Measurements from ENCODE around the gene HINFP. TPM values are rescaled to one million over a fixed set of nuclear protein-coding genes. Genes with fewer than 3 reads are reported as not detected.

HINFP gene
- total RNA-seq, 1 donor from 2014 or later, result 32.8 TPM

DNA sequence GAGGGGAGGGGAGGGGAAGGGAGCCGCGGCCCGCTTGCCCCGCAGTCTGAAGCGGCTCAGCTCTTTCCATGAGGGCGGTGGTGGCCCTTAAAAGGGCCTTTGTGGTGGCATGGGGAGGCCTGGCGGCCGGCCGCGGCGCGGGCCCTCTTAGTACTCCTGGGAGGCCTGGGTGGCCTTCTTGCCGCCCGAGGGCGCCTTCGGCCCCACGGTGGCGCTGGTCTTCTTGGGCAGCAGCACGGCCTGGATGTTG, 26.6 kb upstream of the HINFP start:
- H3K27ac Mint-ChIP-seq, result peak overlapping the region; percentile 94
- no peaks in the 10 kb centered on the region for H3K27me3 Mint-ChIP-seq (ENCODE audit: low read depth)
- peak overlapping the region; percentile 89 for H3K4me3 Mint-ChIP-seq
- DNase-seq (ENCODE audit: low spot score in 2 of 2, unreplicated experiment in 2 of 2), result peak in 1 of 2 experiments; percentile 56
- no peaks in the 10 kb centered on the region for H3K9me3 Mint-ChIP-seq
- H3K4me1 Mint-ChIP-seq, result peaks cover 30% of the 10 kb centered on the region
- peaks cover 20% of the 10 kb centered on the region for H3K36me3 Mint-ChIP-seq
- TF ChIP-seq, protein P1, sequence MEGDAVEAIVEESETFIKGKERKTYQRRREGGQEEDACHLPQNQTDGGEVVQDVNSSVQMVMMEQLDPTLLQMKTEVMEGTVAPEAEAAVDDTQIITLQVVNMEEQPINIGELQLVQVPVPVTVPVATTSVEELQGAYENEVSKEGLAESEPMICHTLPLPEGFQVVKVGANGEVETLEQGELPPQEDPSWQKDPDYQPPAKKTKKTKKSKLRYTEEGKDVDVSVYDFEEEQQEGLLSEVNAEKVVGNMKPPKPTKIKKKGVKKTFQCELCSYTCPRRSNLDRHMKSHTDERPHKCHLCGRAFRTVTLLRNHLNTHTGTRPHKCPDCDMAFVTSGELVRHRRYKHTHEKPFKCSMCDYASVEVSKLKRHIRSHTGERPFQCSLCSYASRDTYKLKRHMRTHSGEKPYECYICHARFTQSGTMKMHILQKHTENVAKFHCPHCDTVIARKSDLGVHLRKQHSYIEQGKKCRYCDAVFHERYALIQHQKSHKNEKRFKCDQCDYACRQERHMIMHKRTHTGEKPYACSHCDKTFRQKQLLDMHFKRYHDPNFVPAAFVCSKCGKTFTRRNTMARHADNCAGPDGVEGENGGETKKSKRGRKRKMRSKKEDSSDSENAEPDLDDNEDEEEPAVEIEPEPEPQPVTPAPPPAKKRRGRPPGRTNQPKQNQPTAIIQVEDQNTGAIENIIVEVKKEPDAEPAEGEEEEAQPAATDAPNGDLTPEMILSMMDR (IDR thresholded peaks at IDR 0.05; ENCODE audit: unreplicated experiment), result peak; percentile 44

DNA sequence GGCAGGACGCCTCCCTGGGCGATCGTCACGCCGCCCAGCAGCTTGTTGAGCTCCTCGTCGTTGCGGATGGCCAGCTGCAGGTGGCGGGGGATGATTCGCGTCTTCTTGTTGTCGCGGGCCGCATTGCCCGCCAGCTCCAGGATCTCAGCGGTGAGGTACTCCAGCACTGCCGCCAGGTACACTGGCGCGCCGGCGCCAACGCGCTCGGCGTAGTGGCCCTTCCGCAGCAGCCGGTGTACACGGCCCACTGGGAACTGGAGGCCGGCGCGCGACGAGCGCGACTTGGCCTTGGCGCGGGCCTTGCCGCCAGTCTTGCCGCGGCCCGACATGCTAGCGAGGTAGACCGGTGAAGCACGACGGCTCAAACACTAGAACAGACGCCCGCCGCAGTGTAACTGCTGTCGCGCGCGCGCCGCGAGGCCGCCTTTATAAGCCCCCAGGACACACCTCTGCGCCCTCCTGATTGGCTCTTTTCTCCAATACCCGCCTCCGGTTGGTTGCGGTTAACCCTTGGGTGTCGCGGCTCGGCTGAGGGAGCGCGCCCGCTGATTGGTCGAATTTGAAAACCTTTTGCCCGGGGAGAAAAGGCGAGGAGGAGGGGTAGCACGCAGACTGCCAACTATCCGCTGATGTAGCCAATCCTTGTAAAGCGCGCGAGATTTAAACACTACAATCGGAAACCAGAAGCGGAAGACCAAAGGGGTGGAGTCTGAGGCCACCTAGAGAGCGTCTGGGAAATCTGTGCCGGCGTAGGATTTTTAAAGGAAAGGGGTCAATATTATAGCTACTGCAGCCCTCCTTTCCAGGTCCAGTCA, 26.1 kb upstream of the HINFP start:
- Mint-ChIP-seq H3K9me3 (no peaks in the 10 kb centered on the region), H3K4me1 (peaks cover 34% of the 10 kb centered on the region), H3K27ac (peak overlapping the region; percentile 94), H3K36me3 (peaks cover 20% of the 10 kb centered on the region), H3K27me3 (ENCODE audit: low read depth) (no peaks in the 10 kb centered on the region), H3K4me3 (peak overlapping the region; percentile 89)
- TF ChIP-seq, protein P1 (IDR thresholded peaks at IDR 0.05; ENCODE audit: unreplicated experiment), result no peak
- DNase-seq (ENCODE audit: low spot score in 2 of 2, unreplicated experiment in 2 of 2), result peak; percentile 98

DNA sequence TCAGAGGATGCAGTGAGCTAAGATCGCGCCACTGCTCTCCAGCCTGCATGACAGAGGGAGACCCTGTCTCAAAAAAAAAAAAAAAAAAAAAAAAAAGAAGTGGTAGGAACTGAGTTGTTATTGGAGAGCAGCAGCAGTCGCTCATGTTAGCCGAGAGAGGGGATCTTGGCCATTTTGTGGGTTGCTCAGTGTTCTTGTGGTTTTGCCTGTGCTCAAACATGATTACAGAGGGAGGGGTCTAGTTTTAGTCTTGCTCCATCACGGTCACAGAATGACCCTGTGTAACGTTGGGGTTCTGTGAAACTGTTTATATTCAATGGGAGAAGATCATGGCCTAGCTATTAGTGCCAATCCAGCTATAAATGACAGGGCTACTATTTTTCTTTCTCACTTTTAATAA, 21.7 kb upstream of the HINFP start:
- H3K4me1 Mint-ChIP-seq, result peaks cover 38% of the 10 kb centered on the region
- H3K27ac Mint-ChIP-seq, result no peak overlapping the region

DNA sequence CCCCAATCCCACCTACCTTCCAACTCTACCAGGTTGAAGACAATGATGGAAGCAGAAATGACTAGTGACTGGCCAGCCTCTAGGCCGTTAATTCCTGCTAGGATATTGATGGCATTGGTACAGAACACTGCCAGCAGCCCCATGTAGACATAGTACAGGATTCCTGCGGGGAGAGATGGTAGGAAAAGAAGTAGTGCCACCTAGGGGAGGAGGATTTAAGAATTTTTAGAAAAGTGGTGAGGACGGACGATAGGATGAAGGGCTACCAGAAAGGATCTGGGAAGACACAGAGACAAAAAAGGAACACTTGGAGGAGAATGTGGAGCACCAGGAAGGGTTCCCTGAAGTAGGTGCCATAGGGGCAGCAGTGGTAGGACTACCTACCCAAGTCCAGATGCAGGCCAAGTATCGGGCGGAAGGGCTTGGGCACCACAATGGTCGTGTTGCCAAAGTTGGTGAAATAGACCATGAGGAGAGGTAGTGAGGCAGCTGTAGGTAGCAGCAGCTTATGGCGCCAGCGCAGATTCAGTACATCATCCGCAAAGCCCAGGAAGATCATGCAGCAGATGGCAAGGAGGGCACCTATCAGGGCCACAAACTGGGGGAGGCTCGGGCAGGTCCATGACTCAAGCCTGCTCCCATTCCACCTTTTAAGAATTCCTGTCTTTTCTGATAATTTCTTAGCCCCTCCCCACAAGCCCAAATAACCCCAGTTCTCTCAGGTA, 21.0 kb upstream of the HINFP start:
- Mint-ChIP-seq H3K27ac (peak overlapping the region; percentile 77), H3K27me3 (ENCODE audit: low read depth) (no peaks in the 10 kb centered on the region), H3K4me1 (peaks cover 42% of the 10 kb centered on the region), H3K4me3 (peak overlapping the region; percentile 80), H3K9me3 (no peaks in the 10 kb centered on the region), H3K36me3 (peaks cover 20% of the 10 kb centered on the region)
- TF ChIP-seq, protein P1 (IDR thresholded peaks at IDR 0.05; ENCODE audit: unreplicated experiment), result no peak
- no peak for DNase-seq (ENCODE audit: low spot score in 2 of 2, unreplicated experiment in 2 of 2)

More for the DNA sequence above, 21.7 kb upstream of the HINFP start:
- TF ChIP-seq, protein P1 (IDR thresholded peaks at IDR 0.05; ENCODE audit: unreplicated experiment), result no peak
- H3K4me3 Mint-ChIP-seq, result no peak overlapping the region
- peaks cover 20% of the 10 kb centered on the region for H3K36me3 Mint-ChIP-seq
- DNase-seq (ENCODE audit: low spot score in 2 of 2, unreplicated experiment in 2 of 2), result no peak
- H3K27me3 Mint-ChIP-seq (ENCODE audit: low read depth), result no peaks in the 10 kb centered on the region
- H3K9me3 Mint-ChIP-seq, result no peaks in the 10 kb centered on the region

DNA sequence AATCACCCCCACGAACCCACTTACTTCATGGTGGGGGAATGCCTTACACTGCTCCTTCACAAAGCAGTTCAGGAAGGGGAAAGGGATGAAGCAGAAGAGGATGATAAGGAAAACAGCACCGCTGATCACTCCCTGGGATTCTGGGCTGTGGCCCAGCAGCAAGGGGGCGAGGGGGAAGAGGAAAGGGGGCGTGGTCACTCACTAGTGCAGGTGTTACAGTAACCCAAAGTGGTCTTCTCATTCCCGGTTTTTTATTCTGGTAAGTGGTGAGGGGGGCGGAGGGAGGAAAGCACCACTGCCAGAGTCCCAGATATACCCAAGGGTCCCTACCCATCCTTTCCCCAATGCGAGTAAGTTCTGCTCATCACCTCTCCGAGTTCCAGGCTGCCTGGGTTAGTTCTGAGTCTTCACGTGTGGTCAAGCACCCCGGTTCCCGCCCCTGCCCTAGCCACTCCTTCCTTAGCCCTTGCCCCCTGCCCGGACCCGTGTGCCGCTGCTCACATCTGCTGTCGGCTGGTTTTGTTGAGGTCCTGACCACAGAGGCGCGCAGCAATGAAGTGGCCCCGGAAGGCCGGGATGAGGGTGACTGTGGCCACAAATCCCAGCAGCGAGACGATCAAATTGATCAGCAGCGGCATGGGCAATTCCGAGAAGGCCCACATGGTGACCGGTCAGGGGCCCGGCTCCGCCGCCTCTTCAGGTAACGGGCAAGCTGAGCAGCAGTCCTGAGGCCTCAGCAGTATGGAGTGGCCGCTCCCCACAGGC, 20.2 kb upstream of the HINFP start:
- H3K4me1 Mint-ChIP-seq, result peaks cover 40% of the 10 kb centered on the region

More for the DNA sequence above, 20.2 kb upstream of the HINFP start:
- DNase-seq (ENCODE audit: low spot score in 2 of 2, unreplicated experiment in 2 of 2), result no peak
- Mint-ChIP-seq H3K36me3 (peaks cover 20% of the 10 kb centered on the region), H3K27me3 (ENCODE audit: low read depth) (no peaks in the 10 kb centered on the region), H3K27ac (peak overlapping the region; percentile 100), H3K4me3 (peak overlapping the region; percentile 80), H3K9me3 (no peaks in the 10 kb centered on the region)
- TF ChIP-seq, protein P1 (IDR thresholded peaks at IDR 0.05; ENCODE audit: unreplicated experiment), result no peak

All from mesothelial cell of epicardium (in vitro differentiated cells).